PC-9 (cell line): ENCODE data around the gene C14orf119. TPM values are rescaled to one million over a fixed set of nuclear protein-coding genes. Genes with fewer than 3 reads are reported as not detected.

Source experiments
- BruUV-seq: library from RNA; stranded (reverse); fragments of 400-500 nt; replicated peaks from 2 replicates; lab custom pipeline; 2021; lab: Mats Ljungman, UMichigan
- CTCF ChIA-PET: fragments of 300-600 bp; sonication (Branson Sonifier 250); formaldehyde crosslinking; loops from one replicate; lab custom pipeline; 2022; ENCODE audit warnings: antibody characterized with exemption; lab: Charles Lee
- POLR2A ChIA-PET: fragments of 300-600 bp; sonication (Branson Sonifier 250); formaldehyde crosslinking; loops from one replicate; lab custom pipeline; 2022; ENCODE audit warnings: antibody characterized with exemption; ENCODE audit not compliant: unreplicated experiment; lab: Charles Lee
- DNase-seq, 2 experiments: peaks; one replicate each; pipeline versions ENCODE4 v3.0.0 to v3.0.0-alpha.2; 2015 to 2022; ENCODE audit warnings: mixed read lengths in 1 of 2
- H2AFZ ChIP-seq: fragments of 200-600 bp; sonication (generic); 2 replicates; pipeline ENCODE4 v1.8.1; 2017; ENCODE audit warnings: antibody characterized with exemption
- H3F3A ChIP-seq: fragments of 200-600 bp; sonication (generic); 2 replicates; pipeline ENCODE4 v1.8.1; 2017; ENCODE audit warnings: antibody characterized with exemption, mild to moderate bottlenecking, low read depth; ENCODE audit not compliant: insufficient read depth
- H3K27ac ChIP-seq: fragments of 200-600 bp; sonication (generic); 2 replicates; pipeline ENCODE4 v1.6.1; 2016; ENCODE audit warnings: mixed run types
- H3K27me3 ChIP-seq: fragments of 200-600 bp; sonication (generic); 2 replicates; pipeline ENCODE4 v1.6.1; 2016; ENCODE audit warnings: low read depth, mixed run types; ENCODE audit not compliant: insufficient read depth
- H3K36me3 ChIP-seq: fragments of 200-600 bp; sonication (generic); 2 replicates; pipeline ENCODE4 v1.6.1; 2016; ENCODE audit warnings: low read depth, mixed run types
- H3K4me1 ChIP-seq: fragments of 200-600 bp; sonication (generic); replicated peaks from 2 replicates; pipeline ENCODE4 v1.6.1; 2016; ENCODE audit warnings: mixed run types; ENCODE audit not compliant: insufficient read depth
- H3K4me2 ChIP-seq: fragments of 200-600 bp; sonication (generic); 2 replicates; pipeline ENCODE4 v1.6.1; 2017; ENCODE audit warnings: mixed run types
- H3K4me3 ChIP-seq: fragments of 200-600 bp; sonication (generic); 2 replicates; pipeline ENCODE4 v1.6.1; 2016; ENCODE audit warnings: mixed run types
- H3K79me2 ChIP-seq: fragments of 200-600 bp; sonication (generic); 2 replicates; pipeline ENCODE4 v1.6.1; 2017; ENCODE audit warnings: low read depth, mixed run types
- H3K9me2 ChIP-seq: fragments of 200-600 bp; sonication (generic); 2 replicates; pipeline ENCODE4 v1.8.1; 2017; ENCODE audit warnings: mild to moderate bottlenecking; ENCODE audit not compliant: insufficient read depth
- H3K9me3 ChIP-seq: fragments of 200-600 bp; sonication (generic); 2 replicates; pipeline ENCODE4 v1.8.1; 2016; ENCODE audit warnings: low read depth; ENCODE audit not compliant: insufficient read depth
- H4K20me1 ChIP-seq: fragments of 200-600 bp; sonication (generic); 2 replicates; pipeline ENCODE4 v1.8.1; 2017; ENCODE audit not compliant: insufficient read depth
- CTCF ChIP-seq: fragments of 200-600 bp; sonication (generic); conservative IDR thresholded peaks from 2 replicates; pipeline ENCODE4 v1.6.1; 2017; ENCODE audit warnings: mixed run types, antibody characterized with exemption, mild to moderate bottlenecking, moderate library complexity
- EZH2 ChIP-seq: fragments of 200-600 bp; sonication (generic); IDR thresholded peaks from 2 replicates; pipeline ENCODE4 v1.8.0; 2017; ENCODE audit warnings: antibody characterized with exemption, low read depth
- intact Hi-C: fragments of 100-400 bp; cut with micrococcal nuclease; formaldehyde crosslinking; loops from one replicate; pipeline ENCODE4 v1.10.0; 2022; ENCODE audit not compliant: unreplicated experiment
- total RNA-seq: library from RNA; stranded (reverse); gene quantifications from 2 replicates; pipeline ENCODE4 v1.2.3, GENCODE V29; 2021

The C14orf119 gene
- total RNA-seq, 1 experiment from 2014 or later = 46.5 TPM

DNA sequence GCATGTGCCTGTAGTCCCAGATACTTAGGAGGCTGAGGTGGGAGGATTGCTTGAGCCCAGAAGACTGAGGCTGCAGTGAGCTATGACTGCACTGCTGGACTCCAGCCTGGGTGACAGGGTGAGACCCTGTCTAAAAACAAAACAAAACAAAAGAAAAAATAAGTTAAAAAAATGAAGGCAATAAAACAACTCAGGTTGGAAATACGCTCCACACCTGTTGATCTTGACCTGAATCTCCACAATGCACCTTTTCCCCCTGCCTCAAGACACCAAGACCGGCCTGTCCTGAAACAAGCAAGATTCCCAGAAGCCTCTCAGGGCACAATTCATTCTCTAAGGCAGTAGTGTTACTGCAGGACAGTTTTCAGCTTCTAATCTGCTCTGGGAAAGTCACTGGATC is 44.6 kb downstream of the C14orf119 start:
- ChIA-PET CTCF (no interaction called here), POLR2A (no interaction called here)
- H3K36me3 ChIP-seq = no peaks in the 10 kb centered on the region
- no peak for DNase-seq
- no peaks in the 10 kb centered on the region for H4K20me1 ChIP-seq
- H3K9me3 ChIP-seq = no peaks in the 10 kb centered on the region
- no peak overlapping the region for H3K27ac ChIP-seq
- H3K4me2 ChIP-seq = no peak overlapping the region
- H3K79me2 ChIP-seq = no peaks in the 10 kb centered on the region
- intact Hi-C loops = no loop called here
- TF ChIP-seq CTCF (no peak), EZH2 (no peak)
- BruUV-seq = no TSS peak
- H3F3A ChIP-seq = no peaks in the 10 kb centered on the region
- H3K4me3 ChIP-seq = no peak overlapping the region
- no peak overlapping the region for H2AFZ ChIP-seq
- H3K4me1 ChIP-seq = peaks cover 22% of the 10 kb centered on the region
- no peaks in the 10 kb centered on the region for H3K27me3 ChIP-seq
- no peaks in the 10 kb centered on the region for H3K9me2 ChIP-seq

- H3K27ac ChIP-seq = no peak overlapping the region
- H3K9me2 ChIP-seq = no peaks in the 10 kb centered on the region
- POLR2A ChIA-PET = no interaction called here
- no peaks in the 10 kb centered on the region for H3K9me3 ChIP-seq
- H3K27me3 ChIP-seq = no peaks in the 10 kb centered on the region
- TF ChIP-seq CTCF = no peak
- no peak for TF ChIP-seq EZH2
- H4K20me1 ChIP-seq = no peaks in the 10 kb centered on the region
- H3K4me1 ChIP-seq = peaks cover 22% of the 10 kb centered on the region
- no peak for DNase-seq
- no peaks in the 10 kb centered on the region for H3K36me3 ChIP-seq
- no peaks in the 10 kb centered on the region for H3F3A ChIP-seq
- H3K79me2 ChIP-seq = no peaks in the 10 kb centered on the region
- intact Hi-C loops = no loop called here
- BruUV-seq = no TSS peak
- no peak overlapping the region for H2AFZ ChIP-seq
- CTCF ChIA-PET = no interaction called here
- no peak overlapping the region for H3K4me2 ChIP-seq
- no peak overlapping the region for H3K4me3 ChIP-seq
Observed at GRCh38 chr14:23140371-23140770, 45.1 kb downstream of the C14orf119 start.

DNA sequence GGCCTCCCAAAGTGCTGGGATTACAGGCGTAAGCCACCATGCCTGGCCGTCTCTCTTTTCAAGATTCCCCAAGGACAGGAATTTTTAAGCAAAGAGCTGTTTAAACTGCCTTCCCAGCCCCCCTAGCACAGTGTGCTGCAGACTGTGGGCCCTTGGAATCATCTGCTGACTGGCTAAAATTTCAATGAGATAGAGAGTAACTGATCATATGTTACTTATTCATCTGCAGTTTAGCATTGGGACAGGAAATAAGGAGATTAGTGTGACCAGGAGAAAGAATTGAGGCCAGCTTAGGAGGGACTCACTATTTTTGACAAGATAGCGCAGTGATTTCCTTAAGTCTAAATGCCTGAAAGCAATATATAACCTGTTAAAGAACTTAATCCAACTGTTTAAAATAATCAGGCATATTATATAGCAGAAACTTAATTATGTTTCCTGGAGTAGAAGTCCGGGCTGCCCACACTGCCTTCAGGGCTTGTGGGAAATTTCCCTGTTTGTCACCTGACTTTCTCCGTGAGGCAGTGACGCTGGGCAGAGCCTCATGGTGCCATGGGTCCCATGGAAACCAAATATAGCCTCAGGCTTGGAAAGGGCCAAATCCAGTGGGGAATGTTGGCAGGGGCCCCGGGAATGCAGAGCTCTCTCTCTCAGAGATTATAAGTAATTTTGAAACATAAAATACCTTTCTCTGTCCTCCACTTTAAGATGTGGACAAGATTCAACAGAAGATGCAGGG is 46.6 kb downstream of the C14orf119 start:
- no peak overlapping the region for H2AFZ ChIP-seq
- peak; percentile 72 to 74 for DNase-seq
- H3K4me2 ChIP-seq = peak overlapping the region; percentile 34; the same call in 1 of the 2 replicates
- H3K4me1 ChIP-seq = peaks cover 36% of the 10 kb centered on the region
- no peak overlapping the region for H3K4me3 ChIP-seq
- H3K27me3 ChIP-seq = no peaks in the 10 kb centered on the region
- intact Hi-C loops = no loop called here
- H3K79me2 ChIP-seq = no peaks in the 10 kb centered on the region
- H4K20me1 ChIP-seq = no peaks in the 10 kb centered on the region
- ChIA-PET CTCF (interaction anchor here (0.5 kb wide), 1 partner anchor 60 kb away, joined by 4 read pairs; no protein-coding TSS in a partner anchor), POLR2A (no interaction called here)
- TF ChIP-seq CTCF (no peak), EZH2 (no peak)
- no peaks in the 10 kb centered on the region for H3K9me2 ChIP-seq
- no peaks in the 10 kb centered on the region for H3K36me3 ChIP-seq
- H3K9me3 ChIP-seq = no peaks in the 10 kb centered on the region
- no TSS peak for BruUV-seq
- H3F3A ChIP-seq = peaks cover 5% of the 10 kb centered on the region; the same call in 1 of the 2 replicates
- H3K27ac ChIP-seq = peak overlapping the region; percentile 46
